Gastroesophageal sphincter (tissue), 4 donors: ENCODE results near the gene RPP21. TPM values are rescaled to one million over a fixed set of nuclear protein-coding genes. Genes with fewer than 3 reads are reported as not detected.

Experiments
- ATAC-seq: fragments of 150-250 bp; one replicate; pipeline ENCODE4 v1.9.1; 2016; ENCODE audit warnings: mild to moderate bottlenecking, moderate library complexity
- H3K27ac ChIP-seq, 4 donors: fragments of 200-600 bp; sonication (generic) in 3 of 4; 1 replicate in 3 of 4; 2 replicates in 1 of 4; pipeline ENCODE4 v1.5.1; 2016 to 2019
- H3K27me3 ChIP-seq: fragments of 200-600 bp; sonication (generic); one replicate; pipeline ENCODE4 v1.5.1; 2019
- H3K36me3 ChIP-seq, 2 donors: fragments of 200-600 bp; sonication (generic); one replicate each; pipeline ENCODE4 v1.5.1; 2019; ENCODE audit warnings: control low read depth in 1 of 2
- H3K4me1 ChIP-seq, 3 donors: fragments of 200-600 bp; sonication (generic); 1 replicate in 2 of 3; 2 replicates in 1 of 3; pipeline ENCODE4 v1.5.1; 2016 to 2019; ENCODE audit warnings: control low read depth in 2 of 3
- H3K4me3 ChIP-seq, 2 donors: fragments of 200-600 bp; sonication (generic); one replicate each; pipeline ENCODE4 v1.5.1; 2019; ENCODE audit warnings: mild to moderate bottlenecking in 1 of 2, moderate library complexity in 1 of 2
- H3K9me3 ChIP-seq, 3 donors: fragments of 200-600 bp; sonication (generic); one replicate each; pipeline ENCODE4 v1.5.1; 2017 to 2019; ENCODE audit warnings: control low read depth in 2 of 3
- CTCF ChIP-seq, 4 experiments: fragments of 200-600 bp in 2 of 4; fragments of 450-650 bp in 2 of 4; sonication (generic) in 1 of 4; IDR thresholded peaks; one replicate each; pipeline ENCODE4 v1.5.1; 2017 to 2019; ENCODE audit warnings: antibody characterized with exemption in 4 of 4, mild to moderate bottlenecking in 2 of 4, moderate library complexity in 2 of 4
- EP300 ChIP-seq: sonication (generic); formaldehyde crosslinking; IDR thresholded peaks from one replicate; pipeline ENCODE4 v1.6.1; 2017; ENCODE audit warnings: antibody characterized with exemption, mild to moderate bottlenecking
- POLR2A ChIP-seq, 2 donors: fragments of 450-650 bp; IDR thresholded peaks; one replicate each; pipeline ENCODE4 v1.6.1; 2017; ENCODE audit warnings: antibody characterized with exemption in 2 of 2, mild to moderate bottlenecking in 2 of 2, moderate library complexity in 1 of 2
- POLR2AphosphoS5 ChIP-seq: sonication (generic); formaldehyde crosslinking; IDR thresholded peaks from one replicate; pipeline ENCODE4 v1.6.1; 2017; ENCODE audit warnings: antibody characterized with exemption
- WGBS, 2 donors: methylation state at CpG; one replicate each; pipeline ENCODE4 v1.1.5; 2018; ENCODE audit warnings: low coverage in 1 of 2; 5-methylcytosine and 5-hydroxymethylcytosine counted together
- total RNA-seq, 4 donors: library from RNA; depleted of rRNA; stranded (reverse); fragments of >200 nt; gene quantifications; one replicate each; pipeline ENCODE4 v1.1.0, GENCODE V29; 2016

The RPP21 gene
- total RNA-seq, 4 donors from 2014 or later = 60.7 to 137 (median 82.2) TPM

- WGBS, 2 donors = 60 to 86% methylated on average over 1 of the region's 1 CpG
- TF ChIP-seq EP300 = no peak
- TF ChIP-seq CTCF (IDR thresholded peaks at IDR 0.05) = no peak
- no peak for TF ChIP-seq POLR2AphosphoS5
- no peak for TF ChIP-seq POLR2A (IDR thresholded peaks at IDR 0.05)
- ATAC-seq = no peak
- Histone ChIP-seq H3K4me1 (peaks cover 0 to 22% (median 4%) of the 10 kb centered on the region in 3 donors), H3K27ac (no peak overlapping the region), H3K36me3 (peaks cover 0 to 8% of the 10 kb centered on the region in 2 donors), H3K9me3 (no peaks in the 10 kb centered on the region), H3K27me3 (no peaks in the 10 kb centered on the region), H3K4me3 (no peak overlapping the region)
These were observed 25.7 kb upstream of the RPP21 start for GRCh38 chr6:30319146-30319835.

- no peaks in the 10 kb centered on the region for H3K27me3 ChIP-seq
- WGBS, 2 donors = 87% methylated on average over 6 of the region's 6 CpGs
- no peak overlapping the region for H3K27ac ChIP-seq
- H3K36me3 ChIP-seq = no peaks in the 10 kb centered on the region
- no peak overlapping the region for H3K4me3 ChIP-seq
- no peak for TF ChIP-seq EP300
- TF ChIP-seq POLR2A (IDR thresholded peaks at IDR 0.05) = no peak
- no peak for TF ChIP-seq POLR2AphosphoS5
- TF ChIP-seq CTCF (IDR thresholded peaks at IDR 0.05) = no peak
- peaks cover 0 to 36% (median 17%) of the 10 kb centered on the region in 3 donors for H3K4me1 ChIP-seq
- ATAC-seq = no peak
- H3K9me3 ChIP-seq = no peaks in the 10 kb centered on the region
These were observed 23.1 kb upstream of the RPP21 start for GRCh38 chr6:30321692-30322388.

GRCh38 chr6:30322527-30323501 is 22.1 kb upstream of the RPP21 start:
- no peak overlapping the region for H3K4me3 ChIP-seq
- TF ChIP-seq CTCF (IDR thresholded peaks at IDR 0.05) (no peak), POLR2A (IDR thresholded peaks at IDR 0.05) (no peak), POLR2AphosphoS5 (no peak), EP300 (no peak)
- 64 to 98% methylated on average over 5 to 13 of the region's 20 CpGs for WGBS, 2 donors
- no peaks in the 10 kb centered on the region for H3K36me3 ChIP-seq
- ATAC-seq = no peak
- no peak overlapping the region for H3K27ac ChIP-seq
- peaks cover 0 to 43% (median 17%) of the 10 kb centered on the region in 3 donors for H3K4me1 ChIP-seq
- H3K9me3 ChIP-seq = no peaks in the 10 kb centered on the region
- H3K27me3 ChIP-seq = no peaks in the 10 kb centered on the region

GRCh38 chr6:30323806-30324205 is 21.1 kb upstream of the RPP21 start:
- H3K4me1 ChIP-seq = peaks cover 0 to 48% (median 17%) of the 10 kb centered on the region in 3 donors
- H3K27me3 ChIP-seq = no peaks in the 10 kb centered on the region
- TF ChIP-seq EP300 = no peak
- TF ChIP-seq POLR2AphosphoS5 = no peak
- no peak for TF ChIP-seq POLR2A (IDR thresholded peaks at IDR 0.05)
- TF ChIP-seq CTCF (IDR thresholded peaks at IDR 0.05) = no peak
- ATAC-seq = no peak
- no peaks in the 10 kb centered on the region for H3K9me3 ChIP-seq
- no peak overlapping the region for H3K27ac ChIP-seq
- H3K36me3 ChIP-seq = no peaks in the 10 kb centered on the region
- H3K4me3 ChIP-seq = no peak overlapping the region
- WGBS, 2 donors = 100% methylated on average over 1 of the region's 1 CpG
